Cerebellar nuclear complex (tissue), 1 donor: Measurements from ENCODE around the gene ORAI2.
"Not testable (repeated sequence)": the region's sequence is repeated elsewhere in the genome, so short reads cannot be mapped to it uniquely, and the experiment has no call there.

Experiments used
- DNase-seq, 2 experiments: peaks; one replicate each; lab custom pipeline; 2025; lab: John Stamatoyannopoulos, UW

Gene ORAI2

DNA sequence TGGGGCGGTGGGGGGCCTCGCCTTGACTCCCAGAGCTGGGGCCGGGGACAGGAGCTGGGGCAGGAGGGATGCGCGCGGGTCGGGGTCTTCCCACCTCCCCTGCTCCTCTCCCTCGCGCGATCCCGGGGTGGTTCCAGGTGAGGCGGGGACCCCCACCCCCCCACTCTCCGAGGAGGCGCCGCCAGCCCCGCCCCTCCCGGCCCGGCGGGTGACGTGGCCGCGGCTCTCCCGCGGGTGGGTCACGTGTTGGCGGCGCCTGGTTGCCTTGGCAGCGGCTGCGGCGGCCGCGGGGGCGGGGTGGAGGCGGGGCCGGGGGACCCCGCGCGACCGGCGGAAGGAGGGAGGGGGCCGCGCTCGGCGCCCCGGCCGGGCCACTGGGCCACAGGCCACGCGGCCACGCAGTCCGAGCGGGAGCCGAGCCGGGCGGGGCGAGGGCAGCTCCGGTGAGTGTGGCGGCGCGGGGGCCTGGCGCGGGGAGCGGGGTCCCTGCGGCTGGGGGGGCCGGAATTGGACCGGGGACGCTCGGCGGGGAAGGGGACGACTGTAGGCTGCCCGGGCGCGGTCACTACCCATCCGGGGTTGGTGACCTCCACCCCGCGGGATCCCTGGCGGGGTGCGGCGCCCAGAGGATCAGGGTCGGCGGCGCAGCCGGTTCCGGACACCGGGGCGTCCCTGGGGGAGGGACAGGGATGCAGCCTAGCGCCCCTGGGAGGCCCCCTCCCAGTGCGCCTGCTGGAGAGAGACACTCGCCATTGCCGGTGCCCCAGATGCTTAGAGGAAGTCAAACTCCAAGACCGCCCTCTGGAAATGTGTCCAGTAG is at the start of gene ORAI2:
Gene ORAI2, plus strand, starts transcription at position 357 of the 820 bp plus-strand sequence. CDS start 5,382 bp downstream, outside the sequence.
- DNase-seq: no peak

- DNase-seq: no peak
Measured at GRCh38 chr7:102387064-102387463, 46.3 kb upstream of the ORAI2 start.

DNA sequence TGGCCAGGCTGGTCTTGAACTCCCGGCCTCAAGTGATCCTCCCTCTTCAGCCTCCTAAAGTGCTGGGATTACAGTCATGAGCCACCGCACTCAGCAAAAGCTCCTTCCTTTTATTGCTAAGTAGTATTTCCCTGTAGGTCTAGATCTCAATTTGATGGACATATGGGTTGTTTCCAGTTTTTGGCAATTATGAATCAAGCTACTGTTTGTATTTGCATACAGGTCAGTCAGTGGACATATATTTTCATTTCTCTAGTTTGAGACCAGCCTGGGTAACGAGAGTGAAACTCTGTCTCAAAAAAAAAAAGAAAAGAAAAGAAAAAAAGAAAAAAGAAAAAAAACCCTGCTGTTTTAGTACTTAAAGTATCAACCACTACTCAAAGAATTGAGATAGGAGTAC is 43.6 kb upstream of the ORAI2 start:
- no peak for DNase-seq

DNA sequence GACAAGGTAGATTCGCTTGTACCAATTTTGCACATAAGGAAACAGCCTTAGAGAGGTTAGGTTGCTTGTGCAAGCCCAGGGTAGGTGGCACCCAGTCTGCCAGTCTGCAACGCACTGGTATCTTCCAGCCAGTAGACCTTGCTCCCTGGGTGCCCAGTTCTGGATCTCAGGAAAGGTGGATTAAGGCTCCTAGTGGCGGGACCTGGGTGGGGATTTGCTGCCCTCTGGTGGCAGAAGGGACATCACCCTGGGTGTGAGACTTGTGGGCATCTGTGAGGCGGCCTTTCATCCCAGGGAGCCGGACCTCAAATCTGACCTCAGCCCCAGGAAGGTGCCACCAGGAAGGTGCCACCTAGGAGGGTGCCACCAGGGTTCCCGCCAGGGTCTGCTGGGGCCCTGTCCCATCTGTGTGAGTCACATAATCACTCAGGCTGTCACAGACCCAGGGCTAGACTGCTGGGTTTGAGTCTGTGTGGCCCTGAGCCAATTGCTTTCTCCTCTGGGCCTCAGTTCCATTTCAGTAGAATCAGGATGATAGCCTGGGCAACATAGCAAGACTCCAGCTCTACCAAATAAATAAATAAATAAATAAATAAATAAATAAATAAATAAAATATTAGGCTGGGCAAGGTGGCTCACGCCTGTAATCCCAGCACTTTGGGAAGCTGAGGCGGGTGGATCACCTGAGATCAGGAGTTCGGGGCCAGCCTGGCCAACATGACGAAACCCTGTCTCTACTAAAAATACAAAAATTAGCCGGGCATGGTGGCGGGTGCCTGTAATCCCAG is 42.5 kb upstream of the ORAI2 start:
- DNase-seq: peak; percentile 37 to 59

DNA sequence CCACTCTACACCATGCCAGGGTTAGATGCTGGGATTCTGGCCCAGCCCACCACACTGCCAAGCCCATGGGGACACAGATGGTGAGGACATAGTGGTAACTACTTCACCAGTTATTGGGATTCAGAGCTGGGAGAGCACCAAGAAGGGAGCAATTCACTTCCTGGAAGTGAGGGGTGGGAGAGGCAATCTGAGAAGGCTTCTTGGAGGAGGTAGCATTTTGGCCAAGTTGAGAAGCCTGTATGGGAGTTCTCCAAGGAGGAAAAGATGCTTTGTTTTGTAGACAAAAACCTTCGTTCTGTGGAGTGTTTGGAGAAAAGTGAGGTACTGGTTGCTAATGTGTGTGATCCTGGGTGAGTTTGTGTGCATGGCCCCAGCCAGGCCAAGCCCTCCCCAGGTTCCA is 41.0 kb upstream of the ORAI2 start:
- no peak for DNase-seq

- no peak for DNase-seq
Measured at GRCh38 chr7:102393467-102393866, 39.9 kb upstream of the ORAI2 start.

- no peak for DNase-seq
Measured at GRCh38 chr7:102395592-102395872, 37.8 kb upstream of the ORAI2 start.

- peak; percentile 53 to 90 for DNase-seq
Measured at GRCh38 chr7:102395873-102396709, 37.3 kb upstream of the ORAI2 start, which contains the start of gene PRKRIP1. PRKRIP1 (plus strand) TSS chr7:102396363; CDS start chr7:102396412, 49 bp downstream.

DNA sequence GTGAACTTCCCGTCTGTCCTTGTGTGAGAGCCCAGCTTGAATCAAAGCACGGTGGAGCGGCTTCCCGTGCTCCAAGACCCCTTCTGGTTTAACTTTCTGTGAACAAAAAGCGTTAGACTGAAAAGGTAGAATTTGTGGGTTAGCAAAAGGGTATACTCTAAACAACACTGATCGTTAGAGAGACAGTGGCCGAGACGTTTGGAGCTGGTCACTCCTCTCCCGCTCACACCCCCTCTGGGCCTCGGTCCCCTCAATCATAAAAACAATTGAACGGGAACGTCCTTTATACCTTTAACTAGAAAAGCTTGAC is 36.7 kb upstream of the ORAI2 start:
- DNase-seq: no peak

DNA sequence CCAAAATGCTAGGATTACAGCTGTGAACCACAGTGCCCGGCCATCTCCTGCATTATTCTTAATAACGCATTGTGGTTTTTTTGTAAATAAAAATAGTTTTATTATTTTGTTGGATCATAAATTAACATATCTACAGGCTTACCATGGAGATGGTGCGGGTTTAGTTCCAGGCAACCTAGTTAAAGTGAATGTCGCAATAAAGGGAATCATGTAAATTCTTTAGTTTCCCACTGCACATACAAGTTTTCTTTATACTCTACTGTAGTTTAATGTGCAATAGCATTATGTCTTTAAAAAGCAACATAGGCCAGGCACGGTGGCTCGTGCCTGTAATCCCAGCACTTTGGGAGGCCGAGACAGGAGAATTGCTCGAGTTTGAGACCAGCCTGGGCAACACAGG is 34.8 kb upstream of the ORAI2 start:
- no peak for DNase-seq

- no peak for DNase-seq
Measured at GRCh38 chr7:102400360-102400759, 33.0 kb upstream of the ORAI2 start.

DNA sequence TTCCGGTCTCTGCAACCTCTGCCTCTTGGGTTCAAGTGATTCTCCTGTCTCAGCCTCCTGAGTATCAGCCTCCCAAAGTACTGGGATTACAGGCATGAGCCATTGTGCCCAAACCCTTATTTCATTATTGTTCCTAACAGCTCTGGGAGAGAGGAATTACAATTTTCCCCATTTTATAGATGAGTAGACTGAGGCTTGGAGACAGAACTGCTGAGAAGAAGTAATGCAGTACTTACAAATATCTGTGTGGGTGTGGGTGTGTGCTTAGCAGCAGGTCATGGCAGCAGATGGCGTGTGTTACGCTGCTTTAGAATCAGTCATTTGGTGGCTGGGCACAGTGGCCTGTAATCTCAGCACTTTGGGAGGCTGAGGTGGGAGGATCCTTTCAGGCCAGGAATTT is 29.8 kb upstream of the ORAI2 start:
- no peak for DNase-seq

GRCh38 chr7:102404005-102404861 is 29.1 kb upstream of the ORAI2 start:
- DNase-seq: peak; percentile 17 to 41

GRCh38 chr7:102404862-102405188 is 28.6 kb upstream of the ORAI2 start:
- DNase-seq: not testable (repeated sequence)

DNA sequence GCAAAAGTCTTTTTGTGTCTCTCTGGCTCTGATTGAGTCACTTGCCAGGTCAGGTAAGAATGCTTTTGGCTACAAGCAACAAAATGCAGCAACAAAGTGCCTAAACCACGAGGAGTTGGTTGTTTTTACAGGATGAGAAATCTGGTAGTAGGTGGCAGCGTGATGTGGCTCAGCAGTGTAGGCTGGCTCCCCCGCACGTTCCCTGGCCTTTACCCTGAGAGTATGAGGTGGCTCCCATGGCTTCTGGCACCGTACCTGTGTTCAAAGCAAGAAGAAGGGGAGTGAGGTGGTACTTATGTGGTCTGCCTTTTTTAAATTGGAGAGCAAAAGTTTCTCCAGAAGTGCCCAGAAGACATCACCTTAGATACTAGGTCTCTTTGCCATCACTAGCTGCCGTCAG is 25.5 kb upstream of the ORAI2 start:
- no peak for DNase-seq

GRCh38 chr7:102408530-102408929 is 24.8 kb upstream of the ORAI2 start:
- not testable (repeated sequence) for DNase-seq

GRCh38 chr7:102409340-102409739 is 24.0 kb upstream of the ORAI2 start:
- no peak for DNase-seq

- no peak for DNase-seq
Measured at GRCh38 chr7:102410123-102410522, 23.3 kb upstream of the ORAI2 start.

DNA sequence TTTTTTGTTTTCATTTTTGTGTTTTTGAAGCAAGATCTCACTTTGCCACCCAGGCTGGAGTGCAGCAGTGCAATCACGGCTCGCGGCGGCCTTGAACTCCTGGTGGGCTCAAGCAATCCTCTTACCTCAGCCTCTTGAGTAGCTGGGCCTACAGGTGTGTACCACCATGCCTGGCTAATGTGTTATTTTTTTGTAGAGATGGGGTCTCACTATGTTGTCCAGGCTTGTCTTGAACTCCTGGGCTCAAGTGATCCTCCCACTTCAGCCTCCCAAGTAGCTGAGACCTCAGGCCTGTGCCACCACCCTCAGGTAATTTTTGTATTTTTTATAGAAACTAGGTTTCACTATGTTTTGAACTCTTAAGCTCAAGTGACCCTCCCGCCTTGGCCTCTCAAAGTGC is 22.5 kb upstream of the ORAI2 start:
- no peak for DNase-seq

DNA sequence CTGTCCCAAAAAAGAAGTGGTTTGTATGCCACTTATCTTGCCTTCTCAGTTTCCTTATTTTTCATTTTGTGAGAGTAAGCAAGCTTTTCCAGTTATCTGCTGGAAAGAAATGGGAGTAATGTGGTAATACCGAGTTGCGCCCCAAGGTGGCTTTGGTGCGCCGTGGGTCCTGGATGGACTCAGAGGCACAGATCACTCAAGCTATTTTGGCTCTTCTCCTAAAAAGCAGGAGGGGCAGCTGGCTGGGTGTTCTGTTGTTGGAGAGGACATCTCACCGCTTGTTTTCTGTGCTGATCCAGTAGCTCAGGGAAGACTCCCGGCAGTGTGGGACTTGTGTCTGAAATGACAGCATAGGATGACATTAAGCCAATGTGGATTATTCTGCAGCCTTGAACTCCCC is 20.8 kb upstream of the ORAI2 start:
- peak; percentile 73 to 95 for DNase-seq

GRCh38 chr7:102413091-102413490 is 20.3 kb upstream of the ORAI2 start:
- DNase-seq: peak; percentile 75 to 91

- no peak for DNase-seq
Measured at GRCh38 chr7:102413611-102414010, 19.8 kb upstream of the ORAI2 start.
